ENCODE data around the gene COBLL1.
A peak's percentile ranks its signal among the peaks of the same experiment; 100 is the strongest.

Gene COBLL1

GRCh38 chr2:164756773-164757172 is 84.8 kb downstream of the COBLL1 start:
- DNase-seq (ENCODE audit: low read depth) = no peak

GRCh38 chr2:164755952-164756351 is 85.7 kb downstream of the COBLL1 start:
- no peak for DNase-seq (ENCODE audit: low read depth)

- DNase-seq (ENCODE audit: low read depth) = no peak
Measured at GRCh38 chr2:164754157-164755093, 87.2 kb downstream of the COBLL1 start.

GRCh38 chr2:164752956-164753355 is 88.7 kb downstream of the COBLL1 start:
- DNase-seq (ENCODE audit: low read depth) = no peak

DNA sequence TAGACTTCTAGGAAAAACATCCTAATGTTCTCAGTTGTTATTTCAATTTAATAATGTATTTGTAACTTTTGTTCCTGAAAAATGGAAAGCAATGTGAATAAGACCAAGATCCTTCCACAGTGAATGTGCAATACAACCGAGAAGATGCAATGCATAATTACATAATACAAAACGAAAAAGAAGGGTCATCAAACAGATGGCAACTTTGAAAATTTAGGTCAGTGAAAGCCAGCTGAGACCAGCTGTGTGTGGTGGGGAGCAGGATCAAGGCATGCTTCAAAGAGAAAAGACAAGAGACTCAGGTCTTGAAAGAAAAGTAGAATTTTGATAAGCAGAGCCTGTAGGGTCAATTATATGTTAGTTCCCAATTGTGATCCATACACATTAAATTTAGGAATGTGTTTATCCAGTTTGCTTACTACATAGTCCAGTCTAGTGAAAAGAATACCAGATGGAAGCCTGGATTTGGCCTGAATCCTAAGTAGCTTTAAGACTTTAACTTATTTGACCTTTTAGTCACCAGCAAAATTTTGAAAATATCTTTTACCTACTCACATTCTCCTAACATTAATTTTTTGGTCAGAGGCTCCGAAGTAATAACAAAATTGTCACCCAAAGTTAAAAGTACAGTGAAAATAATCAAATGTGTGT is 93.7 kb downstream of the COBLL1 start:
- DNase-seq (ENCODE audit: low read depth) = no peak

GRCh38 chr2:164747140-164747539 is 94.5 kb downstream of the COBLL1 start:
- no peak for DNase-seq (ENCODE audit: low read depth)

- peak; percentile 17 for DNase-seq (ENCODE audit: low read depth)
Measured at GRCh38 chr2:164746713-164747112, 94.9 kb downstream of the COBLL1 start.

DNA sequence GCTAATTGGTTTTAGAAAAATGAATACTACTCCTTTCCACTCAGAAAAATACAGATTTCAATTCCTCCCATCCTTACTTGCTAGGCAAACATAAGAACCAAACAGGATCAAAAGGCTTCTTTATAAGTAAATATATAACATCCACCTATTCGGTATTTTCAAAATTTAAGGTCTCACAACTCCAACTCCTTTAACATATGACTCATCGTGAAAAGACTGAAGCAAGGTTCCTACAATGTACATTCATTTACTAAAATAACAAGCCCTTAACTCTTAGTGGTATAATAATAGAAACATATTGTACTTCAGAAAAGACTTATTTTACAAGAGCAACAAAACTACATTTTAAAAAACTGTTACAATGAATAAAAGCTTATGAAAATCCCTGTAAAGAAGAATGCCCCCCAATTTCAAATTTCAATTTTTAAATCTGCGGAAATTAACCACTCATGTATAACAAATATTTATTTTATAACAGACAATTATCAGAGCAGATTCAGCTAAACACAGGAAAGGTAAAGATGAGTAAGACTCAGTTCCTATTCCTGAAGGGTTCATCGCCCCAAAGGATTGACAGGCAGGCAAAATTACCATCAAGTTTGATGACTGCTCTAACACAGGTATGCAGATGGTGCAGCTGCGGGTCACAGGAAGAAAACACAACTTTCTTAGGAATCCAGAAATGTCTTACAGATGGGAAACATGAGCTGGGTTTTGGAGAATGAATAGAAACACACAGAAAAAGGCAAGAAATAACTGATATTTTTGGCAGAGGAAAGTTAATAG is 96.4 kb downstream of the COBLL1 start:
- DNase-seq (ENCODE audit: low read depth) = peak; percentile 47

DNA sequence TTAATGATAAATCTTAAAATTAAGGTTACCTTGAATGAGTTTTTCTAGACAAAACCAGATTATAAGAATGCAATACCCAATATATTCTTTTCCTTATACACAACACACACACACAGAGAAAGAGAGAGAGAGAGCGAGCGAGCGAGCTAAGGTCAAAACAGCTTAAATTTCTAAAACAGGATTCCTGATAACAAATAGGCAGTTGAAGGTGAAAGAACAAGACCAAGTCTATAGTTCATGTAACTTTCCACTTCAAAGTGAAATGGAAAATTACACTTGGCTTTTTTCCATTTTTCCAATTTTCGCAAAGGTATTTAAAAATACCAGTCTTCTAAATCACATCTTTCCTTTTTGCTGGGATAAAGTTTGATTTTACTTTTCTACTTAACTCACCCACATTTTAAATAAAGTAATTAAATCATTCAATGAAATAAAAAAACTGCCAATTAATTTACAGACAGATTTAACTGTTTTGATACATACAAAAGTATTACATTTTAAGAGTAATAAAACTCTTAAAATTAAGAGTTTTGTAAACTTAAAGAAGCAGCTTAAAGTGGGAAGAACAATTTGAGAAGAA is 98.8 kb downstream of the COBLL1 start:
- no peak for DNase-seq (ENCODE audit: low read depth)

GRCh38 chr2:164739966-164740365 is 101.7 kb downstream of the COBLL1 start:
- peak; percentile 82 for DNase-seq (ENCODE audit: low read depth)

- peak; percentile 75 for DNase-seq (ENCODE audit: low read depth)
Measured at GRCh38 chr2:164737612-164738081, 104.0 kb downstream of the COBLL1 start.

GRCh38 chr2:164735309-164735919 is 106.2 kb downstream of the COBLL1 start:
- DNase-seq (ENCODE audit: low read depth) = peak; percentile 59

DNA sequence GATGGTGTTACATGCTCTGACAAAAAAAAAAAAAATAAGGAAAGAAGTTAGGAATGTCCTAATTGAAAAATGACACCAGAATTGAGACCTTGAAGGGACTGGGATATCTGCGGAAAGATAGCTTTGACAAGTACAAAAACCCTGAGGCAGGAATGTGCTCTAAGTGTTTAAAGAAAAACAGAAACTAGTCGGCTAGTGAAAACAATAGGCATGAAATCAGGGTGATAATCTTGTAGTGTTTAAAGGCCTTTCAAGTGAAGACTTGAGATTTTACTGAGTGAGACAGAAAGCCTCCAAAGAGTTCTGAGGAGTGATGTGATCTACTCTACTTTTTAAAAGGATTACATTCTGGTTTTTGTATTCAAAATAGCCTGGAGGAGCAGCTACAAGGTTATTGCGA is 107.4 kb downstream of the COBLL1 start:
- DNase-seq (ENCODE audit: low read depth) = peak; percentile 28

GRCh38 chr2:164725542-164725941 is 116.1 kb downstream of the COBLL1 start:
- no peak for DNase-seq (ENCODE audit: low read depth)

DNA sequence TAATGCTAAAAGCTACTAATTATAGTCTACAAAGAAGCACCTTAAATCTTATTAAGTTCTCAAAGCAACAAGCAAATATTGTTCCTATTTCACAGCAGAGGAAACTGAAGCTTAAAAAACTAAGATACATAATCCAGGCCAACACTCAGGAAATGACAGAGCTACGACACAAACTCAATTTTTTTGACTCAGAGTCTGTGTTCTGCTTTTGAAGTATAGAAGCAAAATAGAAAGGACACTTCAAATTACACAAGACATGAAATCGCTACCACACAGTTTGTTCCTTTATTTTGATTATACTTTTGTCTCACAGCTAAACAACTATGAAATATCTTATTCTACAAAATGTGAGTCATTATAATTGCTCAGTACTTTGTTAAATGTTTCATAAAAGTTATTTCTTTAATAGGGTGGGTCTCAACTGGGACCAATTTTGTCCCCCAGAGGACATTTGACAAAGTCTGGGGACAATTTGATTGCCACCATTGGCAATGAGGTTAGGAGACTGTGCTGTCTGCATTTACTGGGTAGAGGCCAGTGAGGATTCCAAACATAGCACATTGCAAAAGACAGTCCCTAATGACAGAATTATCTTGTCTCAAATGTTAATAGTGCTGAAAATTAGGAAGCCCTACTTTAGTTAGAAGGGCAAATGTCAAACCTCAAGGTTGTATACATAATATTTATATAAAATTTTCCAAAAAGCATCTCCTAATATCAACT is 118.8 kb downstream of the COBLL1 start:
- DNase-seq (ENCODE audit: low read depth) = peak; percentile 36

DNA sequence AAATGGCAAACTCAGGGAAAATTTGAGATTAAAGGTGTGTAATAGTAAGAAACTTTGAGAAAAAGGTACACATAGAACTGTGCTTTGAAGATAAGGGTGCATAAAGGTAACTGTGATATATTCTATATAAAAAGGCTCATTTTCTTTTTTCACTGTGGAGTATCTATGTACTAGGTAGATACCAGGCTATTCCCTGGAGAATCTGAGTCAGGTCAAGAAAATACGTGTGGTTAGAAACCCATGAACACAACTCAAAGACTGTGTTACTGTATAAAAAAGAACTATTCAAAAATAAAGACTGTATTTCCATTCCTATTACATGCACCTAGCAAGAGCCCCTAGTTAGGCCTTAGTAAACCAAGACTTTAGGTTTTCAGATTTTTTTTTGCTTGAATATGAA is 120.2 kb downstream of the COBLL1 start:
- DNase-seq (ENCODE audit: low read depth) = no peak

GRCh38 chr2:164719996-164720941 is 121.4 kb downstream of the COBLL1 start:
- peak; percentile 84 for DNase-seq (ENCODE audit: low read depth)

- DNase-seq (ENCODE audit: low read depth) = peak; percentile 51
Measured at GRCh38 chr2:164717000-164717803, 124.4 kb downstream of the COBLL1 start.

DNA sequence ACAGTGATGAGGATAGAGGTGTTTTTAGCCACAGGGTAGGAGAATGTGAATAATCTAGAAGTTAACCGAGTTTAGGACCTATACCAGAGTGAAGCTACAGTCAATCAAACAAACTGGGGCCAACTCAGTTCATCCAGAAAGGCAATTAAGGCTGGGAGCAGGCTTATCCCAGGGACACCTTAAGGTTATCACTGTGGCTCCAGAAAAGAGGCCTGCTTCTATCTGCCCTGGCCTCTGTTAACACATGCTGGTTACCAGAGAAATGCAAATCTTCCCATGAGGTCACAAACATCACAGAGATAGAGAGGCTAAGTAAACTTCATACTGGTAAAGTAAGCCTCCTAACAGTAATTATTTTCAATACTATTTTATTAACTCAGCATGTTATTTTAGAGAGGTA is 127.2 kb downstream of the COBLL1 start:
- DNase-seq (ENCODE audit: low read depth) = no peak
